Right atrium auricular region (tissue), 2 donors: ENCODE results near the gene COBL. TPM values are rescaled to one million over a fixed set of nuclear protein-coding genes. Genes with fewer than 3 reads are reported as not detected.

Source experiments
- DNase-seq: peaks from one replicate; pipeline ENCODE4 v3.0.0-alpha.2; 2019; ENCODE audit warnings: low spot score
- H3K27ac ChIP-seq, 2 donors: fragments of 200-600 bp; sonication (generic); 1 replicate in 1 of 2; 2 replicates in 1 of 2; pipeline ENCODE4 v1.5.1; 2016 to 2019
- H3K27me3 ChIP-seq, 2 donors: fragments of 200-600 bp; sonication (generic); one replicate each; pipeline versions ENCODE4 v1.5.1 to v1.6.0; 2017 to 2019
- H3K36me3 ChIP-seq: fragments of 200-600 bp; sonication (generic); one replicate; pipeline ENCODE4 v1.5.1; 2016
- H3K4me1 ChIP-seq, 2 donors: fragments of 200-600 bp; sonication (generic); one replicate each; pipeline versions ENCODE4 v1.5.1 to v1.6.0; 2017 to 2019
- H3K4me3 ChIP-seq, 2 donors: fragments of 200-600 bp; sonication (generic); 1 replicate in 1 of 2; 2 replicates in 1 of 2; pipeline ENCODE4 v1.5.1; 2017 to 2019; ENCODE audit warnings: mild to moderate bottlenecking in 1 of 2, moderate library complexity in 1 of 2
- H3K9me3 ChIP-seq, 2 donors: fragments of 200-600 bp; sonication (generic); one replicate each; pipeline ENCODE4 v1.5.1; 2019
- total RNA-seq, 2 donors: library from RNA; depleted of rRNA; stranded (reverse); fragments of >200 nt; gene quantifications; one replicate each; pipeline ENCODE4 v1.1.0, GENCODE V29; 2016
- TF ChIP-seq, protein P1 (sequence below), 2 donors: fragments of 200-600 bp; sonication (generic); IDR thresholded peaks; one replicate each; pipeline ENCODE4 v1.5.1; 2019; ENCODE audit warnings: antibody characterized with exemption in 2 of 2

COBL gene
- total RNA-seq, 2 donors from 2014 or later, result 26.3 to 31.4 TPM

- H3K4me1 ChIP-seq, result peaks cover 0 to 12% of the 10 kb centered on the region in 2 donors
- no peak for DNase-seq
- H3K4me3 ChIP-seq, result no peak overlapping the region
- no peaks in the 10 kb centered on the region for H3K36me3 ChIP-seq
- no peaks in the 10 kb centered on the region for H3K27me3 ChIP-seq
- no peaks in the 10 kb centered on the region for H3K9me3 ChIP-seq
- no peak overlapping the region for H3K27ac ChIP-seq
- TF ChIP-seq, protein P1, sequence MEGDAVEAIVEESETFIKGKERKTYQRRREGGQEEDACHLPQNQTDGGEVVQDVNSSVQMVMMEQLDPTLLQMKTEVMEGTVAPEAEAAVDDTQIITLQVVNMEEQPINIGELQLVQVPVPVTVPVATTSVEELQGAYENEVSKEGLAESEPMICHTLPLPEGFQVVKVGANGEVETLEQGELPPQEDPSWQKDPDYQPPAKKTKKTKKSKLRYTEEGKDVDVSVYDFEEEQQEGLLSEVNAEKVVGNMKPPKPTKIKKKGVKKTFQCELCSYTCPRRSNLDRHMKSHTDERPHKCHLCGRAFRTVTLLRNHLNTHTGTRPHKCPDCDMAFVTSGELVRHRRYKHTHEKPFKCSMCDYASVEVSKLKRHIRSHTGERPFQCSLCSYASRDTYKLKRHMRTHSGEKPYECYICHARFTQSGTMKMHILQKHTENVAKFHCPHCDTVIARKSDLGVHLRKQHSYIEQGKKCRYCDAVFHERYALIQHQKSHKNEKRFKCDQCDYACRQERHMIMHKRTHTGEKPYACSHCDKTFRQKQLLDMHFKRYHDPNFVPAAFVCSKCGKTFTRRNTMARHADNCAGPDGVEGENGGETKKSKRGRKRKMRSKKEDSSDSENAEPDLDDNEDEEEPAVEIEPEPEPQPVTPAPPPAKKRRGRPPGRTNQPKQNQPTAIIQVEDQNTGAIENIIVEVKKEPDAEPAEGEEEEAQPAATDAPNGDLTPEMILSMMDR (IDR thresholded peaks at IDR 0.05), result no peak
These were observed 46.7 kb downstream of the COBL start for GRCh38 chr7:51269911-51270310.

GRCh38 chr7:51269321-51269720 is 47.3 kb downstream of the COBL start:
- DNase-seq, result no peak
- TF ChIP-seq, protein P1 (IDR thresholded peaks at IDR 0.05), result no peak

DNA sequence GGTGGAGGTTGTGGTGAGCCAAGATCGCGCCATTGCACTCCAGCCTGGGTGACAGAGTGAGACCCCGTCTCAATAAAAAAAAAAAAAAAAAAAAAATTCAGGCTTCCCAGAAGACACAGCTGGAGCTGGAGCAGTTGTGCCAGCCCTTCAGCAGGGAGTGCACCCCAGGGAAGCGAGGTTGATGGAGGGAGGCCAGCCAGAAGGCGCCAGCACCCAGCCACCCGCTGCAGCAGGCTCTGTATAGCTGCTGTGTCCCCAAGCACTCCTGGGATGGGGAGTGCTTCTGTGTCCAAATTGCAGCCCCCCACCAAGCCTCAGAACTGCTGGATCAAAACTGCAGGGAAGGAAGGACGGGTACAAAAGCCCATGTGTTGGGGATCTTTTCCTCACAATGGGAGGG is 47.8 kb downstream of the COBL start:
- Histone ChIP-seq H3K27me3 (no peaks in the 10 kb centered on the region), H3K36me3 (no peaks in the 10 kb centered on the region), H3K9me3 (no peaks in the 10 kb centered on the region), H3K27ac (no peak overlapping the region), H3K4me3 (no peak overlapping the region), H3K4me1 (peaks cover 0 to 11% of the 10 kb centered on the region in 2 donors)
- TF ChIP-seq, protein P1 (IDR thresholded peaks at IDR 0.05), result no peak
- no peak for DNase-seq

More at GRCh38 chr7:51269321-51269720, 47.3 kb downstream of the COBL start:
- H3K27me3 ChIP-seq, result no peaks in the 10 kb centered on the region
- H3K36me3 ChIP-seq, result no peaks in the 10 kb centered on the region
- H3K27ac ChIP-seq, result no peak overlapping the region
- no peak overlapping the region for H3K4me3 ChIP-seq
- H3K9me3 ChIP-seq, result no peaks in the 10 kb centered on the region
- H3K4me1 ChIP-seq, result peaks cover 0 to 14% of the 10 kb centered on the region in 2 donors

DNA sequence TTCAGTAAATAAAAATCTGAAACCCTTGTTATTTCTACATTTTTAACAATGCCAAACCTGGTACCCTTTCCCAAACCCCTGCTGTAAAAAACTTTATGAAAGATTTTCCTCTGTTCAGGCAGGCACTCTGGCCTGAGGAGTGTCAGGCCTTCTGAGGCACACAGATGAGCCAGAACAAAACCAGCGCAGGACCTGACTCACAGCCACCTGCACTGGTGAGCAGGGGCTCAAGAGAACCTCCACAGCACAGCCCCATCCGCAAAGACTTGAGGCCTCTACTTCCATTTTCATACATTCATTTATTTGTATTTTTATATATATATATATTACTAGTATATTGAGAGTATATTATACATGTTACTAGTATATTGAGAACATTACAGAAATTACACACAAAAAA is 49.4 kb downstream of the COBL start:
- Histone ChIP-seq H3K4me3 (no peak overlapping the region), H3K27me3 (no peaks in the 10 kb centered on the region), H3K27ac (no peak overlapping the region), H3K9me3 (no peaks in the 10 kb centered on the region), H3K4me1 (peaks cover 0 to 20% of the 10 kb centered on the region in 2 donors), H3K36me3 (no peaks in the 10 kb centered on the region)
- DNase-seq, result no peak
- TF ChIP-seq, protein P1 (IDR thresholded peaks at IDR 0.05), result no peak

DNA sequence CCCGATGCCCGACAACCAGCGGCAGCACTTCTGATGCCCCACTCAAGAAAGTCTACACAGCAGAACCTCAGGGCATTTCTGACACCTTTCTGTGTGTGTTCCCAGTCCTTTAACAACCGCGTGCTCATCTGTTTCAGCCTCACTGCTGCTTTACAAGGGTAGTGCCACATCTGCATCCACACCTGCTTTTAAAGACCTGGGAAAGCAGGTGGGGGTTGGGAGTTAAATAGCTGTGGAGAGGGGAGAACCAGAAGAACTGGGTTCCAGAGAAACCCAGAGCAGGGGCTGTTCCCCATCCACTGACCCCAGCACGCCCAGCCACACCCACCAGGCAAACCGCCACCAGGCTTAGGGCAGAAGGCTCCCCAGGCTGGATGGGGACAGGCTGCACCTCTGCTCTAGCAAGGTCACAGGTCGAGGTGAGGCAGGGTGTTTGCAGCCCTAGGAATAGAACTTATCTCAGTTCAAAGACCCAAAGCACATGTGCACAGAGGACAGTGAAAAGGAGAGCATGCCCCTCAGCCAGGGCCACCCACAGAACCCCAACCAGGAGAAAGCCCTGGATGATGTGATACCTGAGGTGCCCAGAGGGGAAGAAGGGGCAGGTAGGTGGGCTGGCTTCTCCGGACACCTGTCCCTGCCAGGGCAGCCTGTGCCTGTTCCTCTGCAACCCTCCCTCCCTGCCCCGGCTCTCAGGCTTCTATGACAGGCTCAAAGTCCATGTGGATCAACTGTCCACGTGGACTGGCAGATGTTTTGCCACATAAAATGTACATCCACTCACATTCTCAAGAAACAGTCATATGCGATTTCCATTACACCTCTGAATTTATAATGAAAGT is 51.3 kb downstream of the COBL start:
- Histone ChIP-seq H3K4me3 (no peak overlapping the region), H3K27ac (no peak overlapping the region), H3K27me3 (no peaks in the 10 kb centered on the region), H3K4me1 (peaks cover 0 to 37% of the 10 kb centered on the region in 2 donors), H3K36me3 (no peaks in the 10 kb centered on the region), H3K9me3 (no peaks in the 10 kb centered on the region)
- DNase-seq, result no peak
- TF ChIP-seq, protein P1 (IDR thresholded peaks at IDR 0.05), result no peak
